H9 (cell line): ENCODE results near the gene PEX10. TPM values are rescaled to one million over a fixed set of nuclear protein-coding genes. Genes with fewer than 3 reads are reported as not detected.
A peak's percentile ranks its signal among the peaks of the same experiment; 100 is the strongest.

Experiments
- DNase-seq: peaks from one replicate; pipeline ENCODE4 v3.0.0-alpha.2; 2017
- H2AFZ ChIP-seq: one replicate; pipeline ENCODE4 v1.6.1; 2013; ENCODE audit warnings: mild to moderate bottlenecking, low read length, control low read depth, moderate library complexity
- H2AK5ac ChIP-seq: 2 replicates; pipeline ENCODE4 v1.6.1; 2013; ENCODE audit warnings: low read length, control low read depth, mixed read lengths; ENCODE audit not compliant: insufficient read length
- H2BK120ac ChIP-seq: one replicate; pipeline ENCODE4 v1.6.1; 2013; ENCODE audit warnings: low read depth, mild to moderate bottlenecking, low read length, control low read depth, inconsistent platforms; ENCODE audit not compliant: poor library complexity, severe bottlenecking
- H2BK12ac ChIP-seq: 2 replicates; pipeline ENCODE4 v1.6.1; 2013; ENCODE audit warnings: low read length, control low read depth, mixed read lengths, low read depth; ENCODE audit not compliant: insufficient read length
- H2BK15ac ChIP-seq: 2 replicates; pipeline ENCODE4 v1.6.1; 2013; ENCODE audit warnings: low read depth, low read length, control low read depth
- H2BK20ac ChIP-seq: one replicate; pipeline ENCODE4 v1.6.1; 2013; ENCODE audit warnings: low read depth, mild to moderate bottlenecking, low read length, control low read depth, inconsistent platforms; ENCODE audit not compliant: poor library complexity, severe bottlenecking
- H2BK5ac ChIP-seq: 2 replicates; pipeline ENCODE4 v1.6.1; 2013; ENCODE audit warnings: low read length, control low read depth, mixed read lengths; ENCODE audit not compliant: insufficient read length
- H3K14ac ChIP-seq: 2 replicates; pipeline ENCODE4 v1.6.1; 2013; ENCODE audit warnings: low read length, control low read depth; ENCODE audit not compliant: insufficient read depth
- H3K18ac ChIP-seq: 2 replicates; pipeline ENCODE4 v1.6.1; 2013; ENCODE audit warnings: low read depth, mild to moderate bottlenecking, mixed read lengths, low read length, control low read depth; ENCODE audit not compliant: insufficient read length
- H3K23ac ChIP-seq: 2 replicates; pipeline ENCODE4 v1.6.1; 2013; ENCODE audit warnings: low read length, control low read depth, mixed read lengths, low read depth; ENCODE audit not compliant: insufficient read length
- H3K23me2 ChIP-seq: 2 replicates; pipeline ENCODE4 v1.6.1; 2013; ENCODE audit warnings: low read depth, mild to moderate bottlenecking, mixed read lengths, low read length, control low read depth; ENCODE audit not compliant: insufficient read length, poor library complexity, severe bottlenecking
- H3K27ac ChIP-seq: 2 replicates; pipeline ENCODE4 v1.5.1; 2013; ENCODE audit warnings: low read length, control low read depth, mixed read lengths, low read depth; ENCODE audit not compliant: insufficient read length
- H3K27me3 ChIP-seq: 2 replicates; pipeline ENCODE4 v1.6.1; 2013; ENCODE audit warnings: low read length, control low read depth, inconsistent platforms; ENCODE audit not compliant: insufficient read depth
- H3K4ac ChIP-seq: 2 replicates; pipeline ENCODE4 v1.6.1; 2013; ENCODE audit warnings: low read depth, mild to moderate bottlenecking, control low read depth, inconsistent platforms, low read length, moderate library complexity
- H3K4me1 ChIP-seq: 2 replicates; pipeline ENCODE4 v1.6.1; 2013; ENCODE audit warnings: low read length, control low read depth, inconsistent platforms; ENCODE audit not compliant: insufficient read depth
- H3K4me2 ChIP-seq: 2 replicates; pipeline ENCODE4 v1.6.1; 2013; ENCODE audit warnings: low read length, control low read depth, mixed read lengths; ENCODE audit not compliant: insufficient read length, insufficient read depth
- H3K56ac ChIP-seq: 2 replicates; pipeline ENCODE4 v1.6.1; 2013; ENCODE audit warnings: low read depth, mild to moderate bottlenecking, mixed read lengths, low read length, control low read depth; ENCODE audit not compliant: insufficient read length
- H3K79me1 ChIP-seq: 2 replicates; pipeline ENCODE4 v1.6.1; 2013; ENCODE audit warnings: low read depth, mild to moderate bottlenecking, moderate library complexity, low read length, control low read depth, inconsistent platforms; ENCODE audit not compliant: insufficient read depth, poor library complexity, severe bottlenecking
- H3K79me2 ChIP-seq: 2 replicates; pipeline ENCODE4 v1.6.1; 2013; ENCODE audit warnings: low read length, control low read depth, inconsistent platforms; ENCODE audit not compliant: insufficient read depth
- H3K9ac ChIP-seq: 2 replicates; pipeline ENCODE4 v1.6.1; 2013; ENCODE audit warnings: low read length, control low read depth, mixed read lengths; ENCODE audit not compliant: insufficient read length; ENCODE audit errors: extremely low read depth
- H3K9me3 ChIP-seq: one replicate; pipeline ENCODE4 v1.6.1; 2013; ENCODE audit warnings: low read depth, low read length, inconsistent platforms; ENCODE audit not compliant: control insufficient read depth
- H3T11ph ChIP-seq: one replicate; pipeline ENCODE4 v1.6.1; 2013; ENCODE audit warnings: mild to moderate bottlenecking, low read length, control low read depth, inconsistent platforms
- H4K20me1 ChIP-seq: one replicate; pipeline ENCODE4 v1.6.1; 2013; ENCODE audit not compliant: control insufficient read depth, insufficient read length, insufficient read depth
- H4K5ac ChIP-seq: 2 replicates; pipeline ENCODE4 v1.6.1; 2013; ENCODE audit warnings: low read depth, mild to moderate bottlenecking, mixed read lengths, low read length, control low read depth; ENCODE audit not compliant: insufficient read length
- H4K8ac ChIP-seq: replicated peaks from 2 replicates; pipeline ENCODE4 v1.6.1; 2013; ENCODE audit warnings: low read length, control low read depth, mixed read lengths, low read depth; ENCODE audit not compliant: insufficient read length
- H4K91ac ChIP-seq: 2 replicates; pipeline ENCODE4 v1.6.1; 2013; ENCODE audit warnings: low read depth, mild to moderate bottlenecking, moderate library complexity, mixed read lengths, low read length, control low read depth; ENCODE audit not compliant: insufficient read length
- H3K27ac Mint-ChIP-seq, 3 experiments: 2 replicates in 2 of 3; 3 replicates in 1 of 3; pipeline ENCODE4 v1.8.0; 2020 to 2021; ENCODE audit warnings: mixed read lengths in 3 of 3, mild to moderate bottlenecking in 1 of 3, moderate library complexity in 1 of 3
- H3K27me3 Mint-ChIP-seq: 2 replicates; pipeline ENCODE4 v1.8.0; 2021; ENCODE audit warnings: low read depth, mild to moderate bottlenecking, moderate library complexity, mixed read lengths
- H3K36me3 Mint-ChIP-seq, 3 experiments: 2 replicates in 2 of 3; 3 replicates in 1 of 3; pipeline ENCODE4 v1.8.0; 2020 to 2021; ENCODE audit warnings: low read depth in 3 of 3, mixed read lengths in 3 of 3; ENCODE audit not compliant: insufficient read depth in 1 of 3
- H3K4me1 Mint-ChIP-seq, 2 experiments: 2 replicates each; pipeline ENCODE4 v1.8.0; 2020; ENCODE audit warnings: mixed read lengths in 2 of 2
- H3K4me3 Mint-ChIP-seq, 2 experiments: 2 replicates in 1 of 2; 3 replicates in 1 of 2; pipeline ENCODE4 v1.8.0; 2020 to 2021; ENCODE audit warnings: mild to moderate bottlenecking in 2 of 2, mixed read lengths in 2 of 2, moderate library complexity in 1 of 2
- H3K9me3 Mint-ChIP-seq, 2 experiments: 2 replicates in 1 of 2; 3 replicates in 1 of 2; pipeline ENCODE4 v1.8.0; 2020; ENCODE audit warnings: mild to moderate bottlenecking in 2 of 2, mixed read lengths in 2 of 2, moderate library complexity in 1 of 2
- CTCF ChIP-seq: fragments of 200-600 bp; sonication (generic); conservative IDR thresholded peaks from 3 replicates; pipeline ENCODE4 v1.8.0; 2021; ENCODE audit warnings: antibody characterized with exemption, mild to moderate bottlenecking
- WGBS: extraction: QIAGEN DNeasy Blood & Tissue Kit; methylation state at CpG from one replicate; pipeline ENCODE4 v1.1.7; 2013; ENCODE audit warnings: missing lambda C conversion rate, low lambda C conversion rate, mixed read lengths; ENCODE audit not compliant: insufficient read length; ENCODE audit errors: extremely low coverage; 5-methylcytosine and 5-hydroxymethylcytosine counted together
- total RNA-seq: library from RNA; stranded (reverse); gene quantifications from 2 replicates; pipeline ENCODE4 v1.2.1, GENCODE V29; 2021

The PEX10 gene
- total RNA-seq, 1 experiment from 2014 or later: 34.4 TPM

- H3K4me1 Mint-ChIP-seq: peaks cover 20 to 27% of the 10 kb centered on the region in 2 experiments
- Histone ChIP-seq H2AFZ (no peak overlapping the region), H2AK5ac (no peak overlapping the region), H3K4ac (no peak overlapping the region), H3K56ac (no peak overlapping the region), H3T11ph (no peak overlapping the region), H3K4me1 (no peaks in the 10 kb centered on the region), H4K20me1 (no peaks in the 10 kb centered on the region), H3K9ac (peak overlapping the region; percentile 57), H3K79me2 (no peaks in the 10 kb centered on the region), H3K14ac (peak overlapping the region; percentile 83; the same call in 1 of the 2 replicates), H3K79me1 (no peaks in the 10 kb centered on the region), H3K4me2 (peak overlapping the region; percentile 68), H2BK5ac (no peak overlapping the region), H2BK20ac (no peak overlapping the region), H3K23me2 (peaks cover 15% of the 10 kb centered on the region), H2BK15ac (no peak overlapping the region), H2BK120ac (no peak overlapping the region), H2BK12ac (no peak overlapping the region), H3K27ac (no peak overlapping the region), H3K27me3 (no peaks in the 10 kb centered on the region), H4K8ac (no peak overlapping the region), H4K91ac (no peak overlapping the region), H3K9me3 (no peaks in the 10 kb centered on the region), H4K5ac (no peak overlapping the region), H3K18ac (no peak overlapping the region), H3K23ac (no peak overlapping the region)
- peak overlapping the region; percentile 75 to 83 for H3K4me3 Mint-ChIP-seq
- peak; percentile 54 for DNase-seq
- TF ChIP-seq CTCF: no peak
- no peaks in the 10 kb centered on the region for H3K9me3 Mint-ChIP-seq
- H3K36me3 Mint-ChIP-seq: peaks cover 7 to 17% (median 15%) of the 10 kb centered on the region in 3 experiments; a peak in 6 of 7 replicates
- H3K27me3 Mint-ChIP-seq: peaks cover 21% of the 10 kb centered on the region
- no CpG with 5 or more reads among the region's 28 CpGs for WGBS
- peak overlapping the region in 1 of 3 experiments; percentile 64; a peak in 1 of 7 replicates for H3K27ac Mint-ChIP-seq
These were observed 1.3 kb upstream of the PEX10 start for GRCh38 chr1:2413495-2414296.
